H9 (cell line): ENCODE data around the gene ATP13A4. TPM values are rescaled to one million over a fixed set of nuclear protein-coding genes. Genes with fewer than 3 reads are reported as not detected.

Experiments
- DNase-seq: peaks from one replicate; pipeline ENCODE4 v3.0.0-alpha.2; 2017
- H2AFZ ChIP-seq: one replicate; pipeline ENCODE4 v1.6.1; 2013; ENCODE audit warnings: mild to moderate bottlenecking, low read length, control low read depth, moderate library complexity
- H2AK5ac ChIP-seq: 2 replicates; pipeline ENCODE4 v1.6.1; 2013; ENCODE audit warnings: low read length, control low read depth, mixed read lengths; ENCODE audit not compliant: insufficient read length
- H2BK120ac ChIP-seq: one replicate; pipeline ENCODE4 v1.6.1; 2013; ENCODE audit warnings: low read depth, mild to moderate bottlenecking, low read length, control low read depth, inconsistent platforms; ENCODE audit not compliant: poor library complexity, severe bottlenecking
- H2BK12ac ChIP-seq: 2 replicates; pipeline ENCODE4 v1.6.1; 2013; ENCODE audit warnings: low read length, control low read depth, mixed read lengths, low read depth; ENCODE audit not compliant: insufficient read length
- H2BK15ac ChIP-seq: 2 replicates; pipeline ENCODE4 v1.6.1; 2013; ENCODE audit warnings: low read depth, low read length, control low read depth
- H2BK20ac ChIP-seq: one replicate; pipeline ENCODE4 v1.6.1; 2013; ENCODE audit warnings: low read depth, mild to moderate bottlenecking, low read length, control low read depth, inconsistent platforms; ENCODE audit not compliant: poor library complexity, severe bottlenecking
- H2BK5ac ChIP-seq: 2 replicates; pipeline ENCODE4 v1.6.1; 2013; ENCODE audit warnings: low read length, control low read depth, mixed read lengths; ENCODE audit not compliant: insufficient read length
- H3K14ac ChIP-seq: 2 replicates; pipeline ENCODE4 v1.6.1; 2013; ENCODE audit warnings: low read length, control low read depth; ENCODE audit not compliant: insufficient read depth
- H3K18ac ChIP-seq: 2 replicates; pipeline ENCODE4 v1.6.1; 2013; ENCODE audit warnings: low read depth, mild to moderate bottlenecking, mixed read lengths, low read length, control low read depth; ENCODE audit not compliant: insufficient read length
- H3K23ac ChIP-seq: 2 replicates; pipeline ENCODE4 v1.6.1; 2013; ENCODE audit warnings: low read length, control low read depth, mixed read lengths, low read depth; ENCODE audit not compliant: insufficient read length
- H3K23me2 ChIP-seq: 2 replicates; pipeline ENCODE4 v1.6.1; 2013; ENCODE audit warnings: low read depth, mild to moderate bottlenecking, mixed read lengths, low read length, control low read depth; ENCODE audit not compliant: insufficient read length, poor library complexity, severe bottlenecking
- H3K27ac ChIP-seq: 2 replicates; pipeline ENCODE4 v1.5.1; 2013; ENCODE audit warnings: low read length, control low read depth, mixed read lengths, low read depth; ENCODE audit not compliant: insufficient read length
- H3K27me3 ChIP-seq: 2 replicates; pipeline ENCODE4 v1.6.1; 2013; ENCODE audit warnings: low read length, control low read depth, inconsistent platforms; ENCODE audit not compliant: insufficient read depth
- H3K4ac ChIP-seq: 2 replicates; pipeline ENCODE4 v1.6.1; 2013; ENCODE audit warnings: low read depth, mild to moderate bottlenecking, control low read depth, inconsistent platforms, low read length, moderate library complexity
- H3K4me1 ChIP-seq: 2 replicates; pipeline ENCODE4 v1.6.1; 2013; ENCODE audit warnings: low read length, control low read depth, inconsistent platforms; ENCODE audit not compliant: insufficient read depth
- H3K4me2 ChIP-seq: 2 replicates; pipeline ENCODE4 v1.6.1; 2013; ENCODE audit warnings: low read length, control low read depth, mixed read lengths; ENCODE audit not compliant: insufficient read length, insufficient read depth
- H3K56ac ChIP-seq: 2 replicates; pipeline ENCODE4 v1.6.1; 2013; ENCODE audit warnings: low read depth, mild to moderate bottlenecking, mixed read lengths, low read length, control low read depth; ENCODE audit not compliant: insufficient read length
- H3K79me1 ChIP-seq: 2 replicates; pipeline ENCODE4 v1.6.1; 2013; ENCODE audit warnings: low read depth, mild to moderate bottlenecking, moderate library complexity, low read length, control low read depth, inconsistent platforms; ENCODE audit not compliant: insufficient read depth, poor library complexity, severe bottlenecking
- H3K79me2 ChIP-seq: 2 replicates; pipeline ENCODE4 v1.6.1; 2013; ENCODE audit warnings: low read length, control low read depth, inconsistent platforms; ENCODE audit not compliant: insufficient read depth
- H3K9ac ChIP-seq: 2 replicates; pipeline ENCODE4 v1.6.1; 2013; ENCODE audit warnings: low read length, control low read depth, mixed read lengths; ENCODE audit not compliant: insufficient read length; ENCODE audit errors: extremely low read depth
- H3K9me3 ChIP-seq: one replicate; pipeline ENCODE4 v1.6.1; 2013; ENCODE audit warnings: low read depth, low read length, inconsistent platforms; ENCODE audit not compliant: control insufficient read depth
- H3T11ph ChIP-seq: one replicate; pipeline ENCODE4 v1.6.1; 2013; ENCODE audit warnings: mild to moderate bottlenecking, low read length, control low read depth, inconsistent platforms
- H4K20me1 ChIP-seq: one replicate; pipeline ENCODE4 v1.6.1; 2013; ENCODE audit not compliant: control insufficient read depth, insufficient read length, insufficient read depth
- H4K5ac ChIP-seq: 2 replicates; pipeline ENCODE4 v1.6.1; 2013; ENCODE audit warnings: low read depth, mild to moderate bottlenecking, mixed read lengths, low read length, control low read depth; ENCODE audit not compliant: insufficient read length
- H4K8ac ChIP-seq: replicated peaks from 2 replicates; pipeline ENCODE4 v1.6.1; 2013; ENCODE audit warnings: low read length, control low read depth, mixed read lengths, low read depth; ENCODE audit not compliant: insufficient read length
- H4K91ac ChIP-seq: 2 replicates; pipeline ENCODE4 v1.6.1; 2013; ENCODE audit warnings: low read depth, mild to moderate bottlenecking, moderate library complexity, mixed read lengths, low read length, control low read depth; ENCODE audit not compliant: insufficient read length
- H3K27ac Mint-ChIP-seq, 3 experiments: 2 replicates in 2 of 3; 3 replicates in 1 of 3; pipeline ENCODE4 v1.8.0; 2020 to 2021; ENCODE audit warnings: mixed read lengths in 3 of 3, mild to moderate bottlenecking in 1 of 3, moderate library complexity in 1 of 3
- H3K27me3 Mint-ChIP-seq: 2 replicates; pipeline ENCODE4 v1.8.0; 2021; ENCODE audit warnings: low read depth, mild to moderate bottlenecking, moderate library complexity, mixed read lengths
- H3K36me3 Mint-ChIP-seq, 3 experiments: 2 replicates in 2 of 3; 3 replicates in 1 of 3; pipeline ENCODE4 v1.8.0; 2020 to 2021; ENCODE audit warnings: low read depth in 3 of 3, mixed read lengths in 3 of 3; ENCODE audit not compliant: insufficient read depth in 1 of 3
- H3K4me1 Mint-ChIP-seq, 2 experiments: 2 replicates each; pipeline ENCODE4 v1.8.0; 2020; ENCODE audit warnings: mixed read lengths in 2 of 2
- H3K4me3 Mint-ChIP-seq, 2 experiments: 2 replicates in 1 of 2; 3 replicates in 1 of 2; pipeline ENCODE4 v1.8.0; 2020 to 2021; ENCODE audit warnings: mild to moderate bottlenecking in 2 of 2, mixed read lengths in 2 of 2, moderate library complexity in 1 of 2
- H3K9me3 Mint-ChIP-seq, 2 experiments: 2 replicates in 1 of 2; 3 replicates in 1 of 2; pipeline ENCODE4 v1.8.0; 2020; ENCODE audit warnings: mild to moderate bottlenecking in 2 of 2, mixed read lengths in 2 of 2, moderate library complexity in 1 of 2
- WGBS: extraction: QIAGEN DNeasy Blood & Tissue Kit; methylation state at CpG from one replicate; pipeline ENCODE4 v1.1.7; 2013; ENCODE audit warnings: missing lambda C conversion rate, low lambda C conversion rate, mixed read lengths; ENCODE audit not compliant: insufficient read length; ENCODE audit errors: extremely low coverage; 5-methylcytosine and 5-hydroxymethylcytosine counted together
- total RNA-seq: library from RNA; stranded (reverse); gene quantifications from 2 replicates; pipeline ENCODE4 v1.2.1, GENCODE V29; 2021
- TF ChIP-seq, protein P1 (sequence below): fragments of 200-600 bp; sonication (generic); conservative IDR thresholded peaks from 3 replicates; pipeline ENCODE4 v1.8.0; 2021; ENCODE audit warnings: antibody characterized with exemption, mild to moderate bottlenecking

The ATP13A4 gene
- total RNA-seq, 1 experiment from 2014 or later, result 0.13 TPM

DNA sequence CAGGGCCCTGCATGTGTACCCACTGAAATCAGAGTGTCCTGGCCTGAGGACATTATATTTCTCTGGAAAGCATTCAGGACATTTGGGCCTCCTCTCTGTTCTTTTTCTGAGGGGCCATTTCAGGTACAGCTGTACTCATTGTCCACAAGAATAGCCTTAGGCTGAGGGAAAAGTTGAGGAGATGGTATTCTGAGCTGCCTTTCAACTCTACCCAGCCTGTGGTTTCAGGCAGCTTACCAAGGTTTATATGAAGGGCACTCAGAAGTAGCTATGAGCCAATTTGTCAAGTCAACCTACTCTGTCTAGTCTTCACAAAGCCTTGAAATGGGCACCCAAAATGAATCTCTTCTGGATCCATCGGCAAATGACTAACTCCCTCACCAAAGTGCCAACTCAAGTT lies 9.4 kb downstream of the ATP13A4 start:
- Histone ChIP-seq H3K4me1 (no peaks in the 10 kb centered on the region), H4K91ac (no peak overlapping the region), H2BK20ac (no peak overlapping the region), H3K4me2 (no peak overlapping the region), H3K79me2 (no peaks in the 10 kb centered on the region), H3K23ac (no peak overlapping the region), H2AK5ac (no peak overlapping the region), H2BK15ac (no peak overlapping the region), H3K9me3 (peaks cover 7% of the 10 kb centered on the region), H3K56ac (no peak overlapping the region), H3K18ac (no peak overlapping the region), H2BK12ac (no peak overlapping the region), H3K23me2 (no peaks in the 10 kb centered on the region), H3K9ac (no peak overlapping the region), H4K20me1 (no peaks in the 10 kb centered on the region), H3T11ph (no peak overlapping the region), H4K8ac (no peak overlapping the region), H3K27ac (no peak overlapping the region), H3K27me3 (no peaks in the 10 kb centered on the region), H3K4ac (no peak overlapping the region), H2AFZ (no peak overlapping the region), H4K5ac (no peak overlapping the region), H2BK5ac (no peak overlapping the region), H3K79me1 (no peaks in the 10 kb centered on the region), H2BK120ac (no peak overlapping the region), H3K14ac (no peak overlapping the region)
- Mint-ChIP-seq H3K27me3 (no peaks in the 10 kb centered on the region), H3K4me3 (no peak overlapping the region), H3K27ac (no peak overlapping the region), H3K9me3 (peaks cover 5 to 12% of the 10 kb centered on the region in 2 experiments; a peak in 4 of 5 replicates), H3K36me3 (peaks cover 0 to 4% (median 1%) of the 10 kb centered on the region in 3 experiments; a peak in 2 of 7 replicates), H3K4me1 (peaks cover 5 to 6% of the 10 kb centered on the region in 2 experiments; a peak in 2 of 4 replicates)
- DNase-seq, result no peak
- TF ChIP-seq, protein P1, sequence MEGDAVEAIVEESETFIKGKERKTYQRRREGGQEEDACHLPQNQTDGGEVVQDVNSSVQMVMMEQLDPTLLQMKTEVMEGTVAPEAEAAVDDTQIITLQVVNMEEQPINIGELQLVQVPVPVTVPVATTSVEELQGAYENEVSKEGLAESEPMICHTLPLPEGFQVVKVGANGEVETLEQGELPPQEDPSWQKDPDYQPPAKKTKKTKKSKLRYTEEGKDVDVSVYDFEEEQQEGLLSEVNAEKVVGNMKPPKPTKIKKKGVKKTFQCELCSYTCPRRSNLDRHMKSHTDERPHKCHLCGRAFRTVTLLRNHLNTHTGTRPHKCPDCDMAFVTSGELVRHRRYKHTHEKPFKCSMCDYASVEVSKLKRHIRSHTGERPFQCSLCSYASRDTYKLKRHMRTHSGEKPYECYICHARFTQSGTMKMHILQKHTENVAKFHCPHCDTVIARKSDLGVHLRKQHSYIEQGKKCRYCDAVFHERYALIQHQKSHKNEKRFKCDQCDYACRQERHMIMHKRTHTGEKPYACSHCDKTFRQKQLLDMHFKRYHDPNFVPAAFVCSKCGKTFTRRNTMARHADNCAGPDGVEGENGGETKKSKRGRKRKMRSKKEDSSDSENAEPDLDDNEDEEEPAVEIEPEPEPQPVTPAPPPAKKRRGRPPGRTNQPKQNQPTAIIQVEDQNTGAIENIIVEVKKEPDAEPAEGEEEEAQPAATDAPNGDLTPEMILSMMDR, result no peak
- WGBS, result no CpG with 5 or more reads among the region's 1 CpG
